ENCODE results near the gene GUCY2C.

GUCY2C gene

DNA sequence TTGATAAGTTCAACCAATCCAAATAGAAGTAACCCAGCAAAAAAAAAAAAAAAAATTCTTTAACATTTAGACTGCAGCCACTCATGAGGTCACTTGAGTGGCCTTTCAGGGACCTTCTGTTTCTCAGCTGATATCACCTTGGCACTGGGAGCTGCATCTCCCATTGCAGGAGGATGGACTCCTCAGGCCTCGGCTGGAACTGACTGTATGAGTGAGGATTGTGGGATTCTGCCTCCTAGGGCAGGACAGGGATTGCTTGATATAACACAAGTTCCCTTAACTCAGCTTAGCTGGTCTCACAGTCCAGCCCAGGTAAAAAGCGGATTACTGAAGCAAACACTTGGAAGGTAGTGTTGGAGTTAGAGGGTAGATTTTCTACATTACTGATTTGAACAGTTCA lies 3.5 kb upstream of the GUCY2C start (continued):
- no peak for TF ChIP-seq ZNF747 (tag by site-specific recombination; IDR thresholded peaks at IDR 0.05)

DNA sequence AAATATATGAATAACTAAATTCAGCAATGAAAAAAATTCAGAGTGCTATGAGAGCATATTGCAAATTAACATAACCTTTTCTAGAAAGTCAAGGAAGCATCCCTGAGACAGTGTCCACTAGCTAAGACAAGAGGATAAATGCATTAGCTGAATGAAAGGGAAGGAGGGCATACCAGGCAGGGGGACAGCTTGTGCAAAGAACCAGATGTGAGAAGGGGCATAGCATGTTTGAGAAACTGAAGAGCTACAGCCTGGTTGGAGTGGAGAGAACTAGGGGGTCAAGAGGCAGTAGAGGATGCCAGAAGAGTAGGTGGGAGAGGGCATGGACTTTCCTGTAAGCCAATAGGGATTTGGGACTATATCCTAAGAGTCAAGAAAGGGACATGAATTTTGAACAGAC lies 2.2 kb upstream of the GUCY2C start:
- Histone ChIP-seq H3K36me3 (ENCODE audit: control insufficient read depth in 2 of 2, insufficient read depth in 1 of 2, low read length in 2 of 2) (no peaks in the 10 kb centered on the region), H3K4me3 (ENCODE audit: low read depth, low read length) (no peak overlapping the region), H3K9me3 (ENCODE audit: control insufficient read depth, insufficient read depth, low read depth, low read length) (no peaks in the 10 kb centered on the region), H3K27ac (ENCODE audit: extremely low read depth, low read depth, low read length) (no peak overlapping the region), H3K4me1 (ENCODE audit: control insufficient read depth, insufficient read depth, low read length) (no peaks in the 10 kb centered on the region)
- ChIA-PET POLR2A (no interaction called here), CTCF (interaction anchor here (0.7 to 1.3 kb wide), 2 partner anchors 13 to 18 kb away, joined by 3 read pairs; no protein-coding TSS in a partner anchor)
- TF ChIP-seq, protein P1, sequence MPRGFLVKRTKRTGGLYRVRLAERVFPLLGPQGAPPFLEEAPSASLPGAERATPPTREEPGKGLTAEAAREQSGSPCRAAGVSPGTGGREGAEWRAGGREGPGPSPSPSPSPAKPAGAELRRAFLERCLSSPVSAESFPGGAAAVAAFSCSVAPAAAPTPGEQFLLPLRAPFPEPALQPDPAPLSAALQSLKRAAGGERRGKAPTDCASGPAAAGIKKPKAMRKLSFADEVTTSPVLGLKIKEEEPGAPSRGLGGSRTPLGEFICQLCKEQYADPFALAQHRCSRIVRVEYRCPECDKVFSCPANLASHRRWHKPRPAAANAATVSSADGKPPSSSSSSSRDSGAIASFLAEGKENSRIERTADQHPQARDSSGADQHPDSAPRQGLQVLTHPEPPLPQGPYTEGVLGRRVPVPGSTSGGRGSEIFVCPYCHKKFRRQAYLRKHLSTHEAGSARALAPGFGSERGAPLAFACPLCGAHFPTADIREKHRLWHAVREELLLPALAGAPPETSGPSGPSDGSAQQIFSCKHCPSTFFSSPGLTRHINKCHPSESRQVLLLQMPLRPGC (tag by site-specific recombination; IDR thresholded peaks at IDR 0.05), result no peak
- TF ChIP-seq, protein P2, sequence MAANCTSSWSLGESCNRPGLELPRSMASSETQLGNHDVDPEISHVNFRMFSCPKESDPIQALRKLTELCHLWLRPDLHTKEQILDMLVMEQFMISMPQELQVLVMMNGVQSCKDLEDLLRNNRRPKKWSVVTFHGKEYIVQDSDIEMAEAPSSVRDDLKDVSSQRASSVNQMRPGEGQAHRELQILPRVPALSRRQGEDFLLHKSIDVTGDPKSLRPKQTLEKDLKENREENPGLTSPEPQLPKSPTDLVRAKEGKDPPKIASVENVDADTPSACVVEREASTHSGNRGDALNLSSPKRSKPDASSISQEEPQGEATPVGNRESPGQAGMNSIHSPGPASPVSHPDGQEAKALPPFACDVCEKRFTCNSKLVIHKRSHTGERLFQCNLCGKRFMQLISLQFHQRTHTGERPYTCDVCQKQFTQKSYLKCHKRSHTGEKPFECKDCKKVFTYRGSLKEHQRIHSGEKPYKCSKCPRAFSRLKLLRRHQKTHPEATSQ (tag by site-specific recombination; IDR thresholded peaks at IDR 0.05), result no peak
- TF ChIP-seq ZNF132 (tag by site-specific recombination; IDR thresholded peaks at IDR 0.05; ENCODE audit: borderline replicate concordance) (no peak), ZNF548 (tag by site-specific recombination; IDR thresholded peaks at IDR 0.05) (no peak), PRDM1 (tag by site-specific recombination; IDR thresholded peaks at IDR 0.05) (no peak), ZNF366 (tag by site-specific recombination; conservative IDR thresholded peaks at IDR 0.05) (no peak), ZNF571 (tag by site-specific recombination; IDR thresholded peaks at IDR 0.05) (no peak), ZNF501 (tag by site-specific recombination; IDR thresholded peaks at IDR 0.05) (no peak), ZFP37 (tag by site-specific recombination; IDR thresholded peaks at IDR 0.05) (no peak), ZNF521 (tag by site-specific recombination; IDR thresholded peaks at IDR 0.05) (no peak)
- TF ChIP-seq, protein P3, sequence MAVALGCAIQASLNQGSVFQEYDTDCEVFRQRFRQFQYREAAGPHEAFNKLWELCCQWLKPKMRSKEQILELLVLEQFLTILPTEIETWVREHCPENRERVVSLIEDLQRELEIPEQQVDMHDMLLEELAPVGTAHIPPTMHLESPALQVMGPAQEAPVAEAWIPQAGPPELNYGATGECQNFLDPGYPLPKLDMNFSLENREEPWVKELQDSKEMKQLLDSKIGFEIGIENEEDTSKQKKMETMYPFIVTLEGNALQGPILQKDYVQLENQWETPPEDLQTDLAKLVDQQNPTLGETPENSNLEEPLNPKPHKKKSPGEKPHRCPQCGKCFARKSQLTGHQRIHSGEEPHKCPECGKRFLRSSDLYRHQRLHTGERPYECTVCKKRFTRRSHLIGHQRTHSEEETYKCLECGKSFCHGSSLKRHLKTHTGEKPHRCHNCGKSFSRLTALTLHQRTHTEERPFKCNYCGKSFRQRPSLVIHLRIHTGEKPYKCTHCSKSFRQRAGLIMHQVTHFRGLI (tag by site-specific recombination; IDR thresholded peaks at IDR 0.05), result no peak
- TF ChIP-seq, protein P4, sequence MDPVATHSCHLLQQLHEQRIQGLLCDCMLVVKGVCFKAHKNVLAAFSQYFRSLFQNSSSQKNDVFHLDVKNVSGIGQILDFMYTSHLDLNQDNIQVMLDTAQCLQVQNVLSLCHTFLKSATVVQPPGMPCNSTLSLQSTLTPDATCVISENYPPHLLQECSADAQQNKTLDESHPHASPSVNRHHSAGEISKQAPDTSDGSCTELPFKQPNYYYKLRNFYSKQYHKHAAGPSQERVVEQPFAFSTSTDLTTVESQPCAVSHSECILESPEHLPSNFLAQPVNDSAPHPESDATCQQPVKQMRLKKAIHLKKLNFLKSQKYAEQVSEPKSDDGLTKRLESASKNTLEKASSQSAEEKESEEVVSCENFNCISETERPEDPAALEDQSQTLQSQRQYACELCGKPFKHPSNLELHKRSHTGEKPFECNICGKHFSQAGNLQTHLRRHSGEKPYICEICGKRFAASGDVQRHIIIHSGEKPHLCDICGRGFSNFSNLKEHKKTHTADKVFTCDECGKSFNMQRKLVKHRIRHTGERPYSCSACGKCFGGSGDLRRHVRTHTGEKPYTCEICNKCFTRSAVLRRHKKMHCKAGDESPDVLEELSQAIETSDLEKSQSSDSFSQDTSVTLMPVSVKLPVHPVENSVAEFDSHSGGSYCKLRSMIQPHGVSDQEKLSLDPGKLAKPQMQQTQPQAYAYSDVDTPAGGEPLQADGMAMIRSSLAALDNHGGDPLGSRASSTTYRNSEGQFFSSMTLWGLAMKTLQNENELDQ (tag by site-specific recombination; IDR thresholded peaks at IDR 0.05; ENCODE audit: low read depth), result no peak
- TF ChIP-seq, protein P5, sequence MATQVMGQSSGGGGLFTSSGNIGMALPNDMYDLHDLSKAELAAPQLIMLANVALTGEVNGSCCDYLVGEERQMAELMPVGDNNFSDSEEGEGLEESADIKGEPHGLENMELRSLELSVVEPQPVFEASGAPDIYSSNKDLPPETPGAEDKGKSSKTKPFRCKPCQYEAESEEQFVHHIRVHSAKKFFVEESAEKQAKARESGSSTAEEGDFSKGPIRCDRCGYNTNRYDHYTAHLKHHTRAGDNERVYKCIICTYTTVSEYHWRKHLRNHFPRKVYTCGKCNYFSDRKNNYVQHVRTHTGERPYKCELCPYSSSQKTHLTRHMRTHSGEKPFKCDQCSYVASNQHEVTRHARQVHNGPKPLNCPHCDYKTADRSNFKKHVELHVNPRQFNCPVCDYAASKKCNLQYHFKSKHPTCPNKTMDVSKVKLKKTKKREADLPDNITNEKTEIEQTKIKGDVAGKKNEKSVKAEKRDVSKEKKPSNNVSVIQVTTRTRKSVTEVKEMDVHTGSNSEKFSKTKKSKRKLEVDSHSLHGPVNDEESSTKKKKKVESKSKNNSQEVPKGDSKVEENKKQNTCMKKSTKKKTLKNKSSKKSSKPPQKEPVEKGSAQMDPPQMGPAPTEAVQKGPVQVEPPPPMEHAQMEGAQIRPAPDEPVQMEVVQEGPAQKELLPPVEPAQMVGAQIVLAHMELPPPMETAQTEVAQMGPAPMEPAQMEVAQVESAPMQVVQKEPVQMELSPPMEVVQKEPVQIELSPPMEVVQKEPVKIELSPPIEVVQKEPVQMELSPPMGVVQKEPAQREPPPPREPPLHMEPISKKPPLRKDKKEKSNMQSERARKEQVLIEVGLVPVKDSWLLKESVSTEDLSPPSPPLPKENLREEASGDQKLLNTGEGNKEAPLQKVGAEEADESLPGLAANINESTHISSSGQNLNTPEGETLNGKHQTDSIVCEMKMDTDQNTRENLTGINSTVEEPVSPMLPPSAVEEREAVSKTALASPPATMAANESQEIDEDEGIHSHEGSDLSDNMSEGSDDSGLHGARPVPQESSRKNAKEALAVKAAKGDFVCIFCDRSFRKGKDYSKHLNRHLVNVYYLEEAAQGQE (tag by site-specific recombination; IDR thresholded peaks at IDR 0.05), result no peak
- TF ChIP-seq, protein P6, sequence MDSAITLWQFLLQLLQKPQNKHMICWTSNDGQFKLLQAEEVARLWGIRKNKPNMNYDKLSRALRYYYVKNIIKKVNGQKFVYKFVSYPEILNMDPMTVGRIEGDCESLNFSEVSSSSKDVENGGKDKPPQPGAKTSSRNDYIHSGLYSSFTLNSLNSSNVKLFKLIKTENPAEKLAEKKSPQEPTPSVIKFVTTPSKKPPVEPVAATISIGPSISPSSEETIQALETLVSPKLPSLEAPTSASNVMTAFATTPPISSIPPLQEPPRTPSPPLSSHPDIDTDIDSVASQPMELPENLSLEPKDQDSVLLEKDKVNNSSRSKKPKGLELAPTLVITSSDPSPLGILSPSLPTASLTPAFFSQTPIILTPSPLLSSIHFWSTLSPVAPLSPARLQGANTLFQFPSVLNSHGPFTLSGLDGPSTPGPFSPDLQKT (IDR thresholded peaks at IDR 0.05; ENCODE audit: borderline replicate concordance, low read depth, low read length), result no peak
